ENCODE results near the gene ZNF148.

Gene ZNF148

GRCh38 chr3:125340121-125340520 lies 35.0 kb downstream of the ZNF148 start:
- Histone ChIP-seq H2BK15ac (replicated peaks; ENCODE audit: low read depth) (no peak overlapping the region), H3K23ac (ENCODE audit: low read length) (no peak overlapping the region), H3K27ac (ENCODE audit: low read depth, low read length) (no peak overlapping the region), H3K79me2 (ENCODE audit: control insufficient read depth, insufficient read depth, low read length) (peaks cover 37% of the 10 kb centered on the region), H3K4me1 (ENCODE audit: control insufficient read depth, low read depth, low read length) (no peaks in the 10 kb centered on the region), H3K18ac (ENCODE audit: low read length) (no peak overlapping the region), H3K36me3 (ENCODE audit: control insufficient read depth, insufficient read depth, low read length) (no peaks in the 10 kb centered on the region), H3K4ac (ENCODE audit: low read depth, low read length) (no peak overlapping the region), H3K56ac (ENCODE audit: low read length) (no peak overlapping the region), H3K4me3 (ENCODE audit: low read length) (no peak overlapping the region), H3K79me1 (ENCODE audit: low read length) (peaks cover 15% of the 10 kb centered on the region), H4K5ac (ENCODE audit: low read length) (no peak overlapping the region), H2BK120ac (ENCODE audit: low read depth, low read length) (no peak overlapping the region), H2BK5ac (ENCODE audit: low read length) (no peak overlapping the region), H2AK5ac (ENCODE audit: low read length) (no peak overlapping the region), H3K4me2 (ENCODE audit: low read length) (no peak overlapping the region), H3K27me3 (ENCODE audit: insufficient read depth, low read length, poor library complexity) (no peaks in the 10 kb centered on the region), H4K8ac (ENCODE audit: low read depth, low read length) (no peak overlapping the region), H3K9ac (ENCODE audit: low read length) (no peak overlapping the region)
- WGBS (ENCODE audit: extremely low coverage, insufficient coverage, low lambda C conversion rate), result no CpG with 5 or more reads among the region's 2 CpGs
- DNase-seq, result peak; percentile 67

- no peak overlapping the region for H3K27ac ChIP-seq (ENCODE audit: low read depth, low read length)
- no peak overlapping the region for H3K23ac ChIP-seq (ENCODE audit: low read length)
- H3K4ac ChIP-seq (ENCODE audit: low read depth, low read length), result no peak overlapping the region
- no peak overlapping the region for H4K8ac ChIP-seq (ENCODE audit: low read depth, low read length)
- peaks cover 24% of the 10 kb centered on the region for H3K79me2 ChIP-seq (ENCODE audit: control insufficient read depth, insufficient read depth, low read length)
- H3K9ac ChIP-seq (ENCODE audit: low read length), result no peak overlapping the region
- H2BK15ac ChIP-seq (replicated peaks; ENCODE audit: low read depth), result no peak overlapping the region
- no peak overlapping the region for H3K4me2 ChIP-seq (ENCODE audit: low read length)
- no peak overlapping the region for H2AK5ac ChIP-seq (ENCODE audit: low read length)
- H2BK5ac ChIP-seq (ENCODE audit: low read length), result no peak overlapping the region
- DNase-seq, result no peak
- no peak overlapping the region for H3K56ac ChIP-seq (ENCODE audit: low read length)
- H3K18ac ChIP-seq (ENCODE audit: low read length), result no peak overlapping the region
- H4K5ac ChIP-seq (ENCODE audit: low read length), result no peak overlapping the region
- H3K4me1 ChIP-seq (ENCODE audit: control insufficient read depth, low read depth, low read length), result no peaks in the 10 kb centered on the region
- H3K27me3 ChIP-seq (ENCODE audit: insufficient read depth, low read length, poor library complexity), result no peaks in the 10 kb centered on the region
- WGBS (ENCODE audit: extremely low coverage, insufficient coverage, low lambda C conversion rate), result no CpG with 5 or more reads among the region's 2 CpGs
- peaks cover 14% of the 10 kb centered on the region for H3K79me1 ChIP-seq (ENCODE audit: low read length)
- H3K36me3 ChIP-seq (ENCODE audit: control insufficient read depth, insufficient read depth, low read length), result no peaks in the 10 kb centered on the region
- no peak overlapping the region for H2BK120ac ChIP-seq (ENCODE audit: low read depth, low read length)
- H3K4me3 ChIP-seq (ENCODE audit: low read length), result no peak overlapping the region
Observed at GRCh38 chr3:125337506-125337905, 37.6 kb downstream of the ZNF148 start.

GRCh38 chr3:125334675-125335560 lies 40.2 kb downstream of the ZNF148 start:
- Histone ChIP-seq H2BK5ac (ENCODE audit: low read length) (no peak overlapping the region), H3K4me1 (ENCODE audit: control insufficient read depth, low read depth, low read length) (no peaks in the 10 kb centered on the region), H3K4me3 (ENCODE audit: low read length) (no peak overlapping the region), H4K5ac (ENCODE audit: low read length) (no peak overlapping the region), H3K27ac (ENCODE audit: low read depth, low read length) (no peak overlapping the region), H3K18ac (ENCODE audit: low read length) (no peak overlapping the region), H3K79me2 (ENCODE audit: control insufficient read depth, insufficient read depth, low read length) (peaks cover 12% of the 10 kb centered on the region), H3K36me3 (ENCODE audit: control insufficient read depth, insufficient read depth, low read length) (no peaks in the 10 kb centered on the region), H3K23ac (ENCODE audit: low read length) (no peak overlapping the region), H3K27me3 (ENCODE audit: insufficient read depth, low read length, poor library complexity) (no peaks in the 10 kb centered on the region), H2AK5ac (ENCODE audit: low read length) (no peak overlapping the region), H3K4me2 (ENCODE audit: low read length) (no peak overlapping the region), H3K56ac (ENCODE audit: low read length) (no peak overlapping the region), H3K79me1 (ENCODE audit: low read length) (peaks cover 10% of the 10 kb centered on the region), H2BK15ac (replicated peaks; ENCODE audit: low read depth) (no peak overlapping the region), H4K8ac (ENCODE audit: low read depth, low read length) (no peak overlapping the region), H3K9ac (ENCODE audit: low read length) (no peak overlapping the region), H3K4ac (ENCODE audit: low read depth, low read length) (no peak overlapping the region), H2BK120ac (ENCODE audit: low read depth, low read length) (no peak overlapping the region)
- DNase-seq, result no peak
- WGBS (ENCODE audit: extremely low coverage, insufficient coverage, low lambda C conversion rate), result no CpG with 5 or more reads among the region's 5 CpGs

GRCh38 chr3:125332504-125332903 lies 42.6 kb downstream of the ZNF148 start:
- Histone ChIP-seq H3K4me3 (ENCODE audit: low read length) (no peak overlapping the region), H3K79me1 (ENCODE audit: low read length) (peaks cover 2% of the 10 kb centered on the region), H2BK5ac (ENCODE audit: low read length) (no peak overlapping the region), H3K4me2 (ENCODE audit: low read length) (no peak overlapping the region), H3K4me1 (ENCODE audit: control insufficient read depth, low read depth, low read length) (no peaks in the 10 kb centered on the region), H3K79me2 (ENCODE audit: control insufficient read depth, insufficient read depth, low read length) (peaks cover 4% of the 10 kb centered on the region), H4K8ac (ENCODE audit: low read depth, low read length) (no peak overlapping the region), H3K27ac (ENCODE audit: low read depth, low read length) (no peak overlapping the region), H2AK5ac (ENCODE audit: low read length) (no peak overlapping the region), H3K36me3 (ENCODE audit: control insufficient read depth, insufficient read depth, low read length) (no peaks in the 10 kb centered on the region), H4K5ac (ENCODE audit: low read length) (no peak overlapping the region), H3K9ac (ENCODE audit: low read length) (no peak overlapping the region), H2BK120ac (ENCODE audit: low read depth, low read length) (no peak overlapping the region), H2BK15ac (replicated peaks; ENCODE audit: low read depth) (no peak overlapping the region), H3K56ac (ENCODE audit: low read length) (no peak overlapping the region), H3K18ac (ENCODE audit: low read length) (no peak overlapping the region), H3K4ac (ENCODE audit: low read depth, low read length) (no peak overlapping the region), H3K23ac (ENCODE audit: low read length) (no peak overlapping the region), H3K27me3 (ENCODE audit: insufficient read depth, low read length, poor library complexity) (no peaks in the 10 kb centered on the region)
- no CpG with 5 or more reads among the region's 2 CpGs for WGBS (ENCODE audit: extremely low coverage, insufficient coverage, low lambda C conversion rate)
- peak; percentile 51 for DNase-seq

GRCh38 chr3:125331243-125331642 lies 43.9 kb downstream of the ZNF148 start:
- Histone ChIP-seq H2BK15ac (replicated peaks; ENCODE audit: low read depth) (no peak overlapping the region), H3K27me3 (ENCODE audit: insufficient read depth, low read length, poor library complexity) (no peaks in the 10 kb centered on the region), H3K79me2 (ENCODE audit: control insufficient read depth, insufficient read depth, low read length) (peaks cover 3% of the 10 kb centered on the region), H3K36me3 (ENCODE audit: control insufficient read depth, insufficient read depth, low read length) (no peaks in the 10 kb centered on the region), H3K27ac (ENCODE audit: low read depth, low read length) (no peak overlapping the region), H3K4me1 (ENCODE audit: control insufficient read depth, low read depth, low read length) (no peaks in the 10 kb centered on the region), H3K9ac (ENCODE audit: low read length) (no peak overlapping the region), H3K79me1 (ENCODE audit: low read length) (peaks cover 2% of the 10 kb centered on the region), H3K4me2 (ENCODE audit: low read length) (no peak overlapping the region), H3K18ac (ENCODE audit: low read length) (no peak overlapping the region), H3K23ac (ENCODE audit: low read length) (no peak overlapping the region), H3K4ac (ENCODE audit: low read depth, low read length) (no peak overlapping the region), H2AK5ac (ENCODE audit: low read length) (no peak overlapping the region), H2BK120ac (ENCODE audit: low read depth, low read length) (no peak overlapping the region), H4K8ac (ENCODE audit: low read depth, low read length) (no peak overlapping the region), H3K56ac (ENCODE audit: low read length) (no peak overlapping the region), H3K4me3 (ENCODE audit: low read length) (no peak overlapping the region), H4K5ac (ENCODE audit: low read length) (no peak overlapping the region), H2BK5ac (ENCODE audit: low read length) (no peak overlapping the region)
- DNase-seq, result no peak

- Histone ChIP-seq H3K27ac (ENCODE audit: low read depth, low read length) (no peak overlapping the region), H3K36me3 (ENCODE audit: control insufficient read depth, insufficient read depth, low read length) (no peaks in the 10 kb centered on the region), H2BK5ac (ENCODE audit: low read length) (no peak overlapping the region), H4K8ac (ENCODE audit: low read depth, low read length) (no peak overlapping the region), H3K4me3 (ENCODE audit: low read length) (no peak overlapping the region), H3K18ac (ENCODE audit: low read length) (no peak overlapping the region), H3K79me1 (ENCODE audit: low read length) (no peaks in the 10 kb centered on the region), H3K79me2 (ENCODE audit: control insufficient read depth, insufficient read depth, low read length) (no peaks in the 10 kb centered on the region), H2BK120ac (ENCODE audit: low read depth, low read length) (no peak overlapping the region), H3K4me2 (ENCODE audit: low read length) (no peak overlapping the region), H3K9ac (ENCODE audit: low read length) (no peak overlapping the region), H3K27me3 (ENCODE audit: insufficient read depth, low read length, poor library complexity) (no peaks in the 10 kb centered on the region), H3K4me1 (ENCODE audit: control insufficient read depth, low read depth, low read length) (no peaks in the 10 kb centered on the region), H3K23ac (ENCODE audit: low read length) (no peak overlapping the region), H4K5ac (ENCODE audit: low read length) (no peak overlapping the region), H3K4ac (ENCODE audit: low read depth, low read length) (no peak overlapping the region), H3K56ac (ENCODE audit: low read length) (no peak overlapping the region), H2BK15ac (replicated peaks; ENCODE audit: low read depth) (no peak overlapping the region), H2AK5ac (ENCODE audit: low read length) (no peak overlapping the region)
- DNase-seq, result no peak
- no CpG with 5 or more reads among the region's 4 CpGs for WGBS (ENCODE audit: extremely low coverage, insufficient coverage, low lambda C conversion rate)
Observed at GRCh38 chr3:125326957-125327356, 48.2 kb downstream of the ZNF148 start.

Measured in mesendoderm (in vitro differentiated cells).